Activated T-helper 1 cell treated with anti-CD3 and anti-CD28 coated beads, Interleukin-12 subunit alpha, Interleukin-12 subunit beta, Interleukin-2, Interleukin-4 antibody, amounts not matched to agents 30 ng/mL and 10 ng/mL and 1 ng/mL, durations not matched to agents 14 hours and 24 hours and 36 hours (primary cell): ENCODE results near the gene AFTPH. TPM values are rescaled to one million over a fixed set of nuclear protein-coding genes. Genes with fewer than 3 reads are reported as not detected.

Source experiments
- DNase-seq: peaks from one replicate; pipeline ENCODE4 v3.0.0; 2021; ENCODE audit warnings: low spot score
- H3K27ac Mint-ChIP-seq: one replicate; pipeline ENCODE4 v1.8.0; 2021; ENCODE audit warnings: mild to moderate bottlenecking, mixed read lengths
- H3K27me3 Mint-ChIP-seq: one replicate; pipeline ENCODE4 v1.8.0; 2022; ENCODE audit warnings: mild to moderate bottlenecking, moderate library complexity, mixed read lengths; ENCODE audit not compliant: insufficient read depth
- H3K36me3 Mint-ChIP-seq: one replicate; pipeline ENCODE4 v1.8.0; 2021; ENCODE audit warnings: low read depth, mixed read lengths
- H3K4me1 Mint-ChIP-seq: one replicate; pipeline ENCODE4 v1.8.0; 2021; ENCODE audit warnings: low read depth, mixed read lengths
- H3K4me3 Mint-ChIP-seq: one replicate; pipeline ENCODE4 v1.8.0; 2021; ENCODE audit warnings: mild to moderate bottlenecking, moderate library complexity, mixed read lengths
- H3K9me3 Mint-ChIP-seq: one replicate; pipeline ENCODE4 v1.8.0; 2021; ENCODE audit warnings: mixed read lengths
- intact Hi-C: fragments of 100-400 bp; cut with micrococcal nuclease; formaldehyde crosslinking; loops from one replicate; pipeline ENCODE4 v1.15.1; 2024
- total RNA-seq: library from RNA; stranded (reverse); gene quantifications from 2 replicates; pipeline ENCODE4 v1.2.3, GENCODE V29; 2022

Gene AFTPH
- total RNA-seq, 1 donor from 2014 or later: 42.4 TPM

DNA sequence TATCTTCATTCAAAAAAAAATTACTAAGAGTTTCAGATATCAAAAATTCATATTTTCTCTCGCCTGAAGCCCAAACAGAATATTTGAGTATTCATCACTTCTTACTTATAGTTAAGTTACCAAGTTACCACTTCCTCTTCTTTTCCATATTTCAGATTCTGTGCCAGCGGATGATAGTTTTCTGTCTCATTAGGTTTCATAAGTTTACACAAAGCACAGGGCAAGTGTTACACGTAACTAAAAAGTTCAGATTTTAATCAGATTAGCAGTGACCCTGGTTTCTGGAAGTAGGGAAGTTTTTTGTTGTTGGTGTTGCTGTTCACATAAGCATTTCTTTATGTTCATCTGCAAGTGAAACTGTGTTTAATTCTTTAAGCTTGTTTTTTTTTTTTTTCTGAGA lies 10.2 kb downstream of the AFTPH start:
- Mint-ChIP-seq H3K4me3 (peak overlapping the region; percentile 8), H3K27me3 (no peaks in the 10 kb centered on the region), H3K27ac (peak overlapping the region; percentile 57), H3K4me1 (peaks cover 56% of the 10 kb centered on the region), H3K9me3 (no peaks in the 10 kb centered on the region), H3K36me3 (peaks cover 14% of the 10 kb centered on the region)
- intact Hi-C loops: loop anchor here (1.0 kb wide), 1 partner anchor 9 kb away; no protein-coding TSS in a partner anchor
- DNase-seq: no peak

DNA sequence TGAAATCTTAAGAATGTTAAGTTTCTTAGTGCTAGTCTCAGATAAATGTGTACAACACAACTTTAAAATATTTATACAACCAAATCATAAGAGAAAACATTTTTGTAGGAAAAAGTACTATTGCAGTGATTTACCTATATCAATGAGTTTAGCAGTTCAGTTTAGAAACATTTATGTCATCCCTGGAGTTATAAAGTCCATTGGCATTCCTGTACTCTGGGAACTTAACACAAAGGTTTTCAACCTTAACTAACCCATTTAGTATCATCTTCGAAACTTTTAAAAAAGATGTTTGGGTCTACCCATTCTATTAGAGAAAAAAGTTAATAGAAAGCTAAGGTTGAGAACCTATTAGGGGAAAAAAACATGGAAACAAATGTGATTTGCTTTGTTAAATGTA lies 10.9 kb downstream of the AFTPH start:
- Mint-ChIP-seq H3K9me3 (no peaks in the 10 kb centered on the region), H3K4me1 (peaks cover 63% of the 10 kb centered on the region), H3K36me3 (peaks cover 17% of the 10 kb centered on the region), H3K27me3 (no peaks in the 10 kb centered on the region), H3K27ac (no peak overlapping the region), H3K4me3 (no peak overlapping the region)
- DNase-seq: no peak
- intact Hi-C loops: loop anchor here (5.0 kb wide), 2 partner anchors 323 to 693 kb away; partner anchors contain the start of gene UGP2

DNA sequence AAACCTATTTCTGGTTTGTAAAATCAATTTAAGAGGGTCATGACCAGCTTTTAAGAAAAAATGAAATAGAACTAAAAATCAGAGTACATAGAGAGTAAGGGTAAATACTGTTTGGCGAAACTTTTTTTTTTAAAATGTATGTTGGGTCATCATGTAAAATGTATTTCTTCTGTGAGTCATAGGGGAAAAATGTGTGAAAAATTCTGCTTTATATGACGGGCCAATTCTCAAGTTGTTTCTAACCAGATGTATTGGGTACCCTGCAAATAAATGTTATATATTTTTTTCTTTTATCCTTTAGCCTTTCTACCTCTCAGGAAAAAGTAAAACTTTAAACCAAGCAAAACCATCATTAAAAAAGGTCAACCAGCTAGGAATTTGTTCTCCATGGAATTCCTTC lies 13.9 kb downstream of the AFTPH start:
- Mint-ChIP-seq H3K36me3 (peaks cover 18% of the 10 kb centered on the region), H3K4me3 (no peak overlapping the region), H3K27me3 (no peaks in the 10 kb centered on the region), H3K4me1 (peaks cover 71% of the 10 kb centered on the region), H3K27ac (no peak overlapping the region), H3K9me3 (no peaks in the 10 kb centered on the region)
- DNase-seq: no peak
- intact Hi-C loops: loop anchor here (2.0 to 5.0 kb wide), 3 partner anchors 13 to 696 kb away; partner anchors contain the start of genes AFTPH and UGP2

DNA sequence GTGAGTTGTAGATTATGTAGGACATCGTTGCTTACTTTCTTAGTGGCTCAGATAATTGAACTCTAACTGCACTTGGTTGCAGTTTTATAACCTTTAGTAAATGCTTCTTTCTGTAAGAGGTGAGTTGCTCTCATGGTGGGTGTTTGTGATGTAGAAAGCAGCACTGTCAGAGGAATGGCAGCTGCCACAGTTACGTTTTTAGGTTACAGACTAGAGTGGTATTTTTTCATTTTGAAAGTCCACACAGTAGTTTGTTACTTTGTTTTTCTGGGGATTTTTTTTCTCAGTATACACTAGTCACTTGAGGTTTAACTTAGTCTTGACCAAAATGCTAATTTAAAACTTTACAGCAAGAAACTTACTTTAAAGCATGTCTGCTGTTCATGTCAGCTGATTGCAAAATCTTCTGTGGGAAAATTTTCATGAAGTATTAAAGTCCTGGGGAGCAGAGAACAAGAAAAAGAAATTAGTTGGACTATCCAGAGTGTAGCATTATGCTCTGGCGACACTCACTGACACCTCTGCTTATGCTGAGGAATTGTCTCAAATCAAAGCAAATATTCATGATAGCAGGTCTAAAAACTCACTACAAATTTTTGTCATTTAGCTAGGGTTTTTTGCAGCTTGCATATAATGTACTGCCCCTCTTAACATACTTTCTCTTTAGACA lies 14.8 kb downstream of the AFTPH start:
- H3K36me3 Mint-ChIP-seq: peaks cover 18% of the 10 kb centered on the region
- H3K27ac Mint-ChIP-seq: peak overlapping the region; percentile 71
- no peak for DNase-seq
- H3K27me3 Mint-ChIP-seq: no peaks in the 10 kb centered on the region
- H3K4me3 Mint-ChIP-seq: peak overlapping the region; percentile 45
- H3K4me1 Mint-ChIP-seq: peaks cover 74% of the 10 kb centered on the region
- intact Hi-C loops: loop anchor here (2.0 to 5.0 kb wide), 3 partner anchors 14 to 697 kb away; partner anchors contain the start of genes AFTPH and UGP2
- no peaks in the 10 kb centered on the region for H3K9me3 Mint-ChIP-seq

DNA sequence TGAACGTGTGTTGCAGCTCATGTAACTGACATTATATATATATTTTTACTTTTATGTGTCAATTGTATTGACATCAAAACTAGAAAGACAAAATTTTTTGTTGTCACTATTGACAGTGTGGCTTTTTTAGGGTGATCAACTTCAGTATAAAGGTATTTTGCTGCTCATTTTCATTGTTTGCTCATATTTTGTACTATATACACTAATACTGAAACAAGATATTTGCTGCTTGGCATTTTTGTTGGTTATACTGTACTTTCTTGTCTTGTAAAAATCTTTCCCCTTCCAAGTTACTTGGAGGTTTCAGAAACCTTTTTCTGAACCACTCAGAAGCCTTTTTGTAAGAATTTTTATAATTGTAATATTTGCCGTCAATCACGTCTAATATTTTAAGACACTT lies 16.5 kb downstream of the AFTPH start:
- Mint-ChIP-seq H3K9me3 (no peaks in the 10 kb centered on the region), H3K27ac (no peak overlapping the region), H3K36me3 (peaks cover 15% of the 10 kb centered on the region), H3K4me3 (no peak overlapping the region), H3K27me3 (no peaks in the 10 kb centered on the region), H3K4me1 (peaks cover 57% of the 10 kb centered on the region)
- no peak for DNase-seq
- intact Hi-C loops: loop anchor here (2.0 kb wide), 1 partner anchor 14 kb away; no protein-coding TSS in a partner anchor

DNA sequence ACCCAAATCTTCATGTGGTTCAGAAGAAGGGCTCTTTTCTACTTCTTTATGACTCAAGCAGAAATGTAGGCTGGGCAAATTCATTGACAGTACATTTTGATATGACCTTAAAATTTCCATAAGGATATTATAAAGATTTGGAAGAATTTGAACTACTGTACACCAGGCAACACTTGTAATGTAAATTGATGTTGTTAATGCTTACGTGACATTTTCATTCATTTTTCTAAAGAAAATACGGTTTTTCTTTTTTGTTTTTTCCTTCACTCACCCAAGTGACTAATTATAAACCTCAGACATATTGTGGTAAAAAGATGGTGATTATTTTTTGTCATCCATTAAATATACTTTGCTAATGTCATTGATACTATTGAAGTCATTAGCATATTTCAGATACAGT lies 17.4 kb downstream of the AFTPH start:
- H3K27me3 Mint-ChIP-seq: no peaks in the 10 kb centered on the region
- no peak overlapping the region for H3K27ac Mint-ChIP-seq
- peaks cover 52% of the 10 kb centered on the region for H3K4me1 Mint-ChIP-seq
- peaks cover 13% of the 10 kb centered on the region for H3K36me3 Mint-ChIP-seq
- H3K4me3 Mint-ChIP-seq: no peak overlapping the region
- intact Hi-C loops: loop anchor here (2.0 kb wide), 1 partner anchor 13 kb away; no protein-coding TSS in a partner anchor
- H3K9me3 Mint-ChIP-seq: no peaks in the 10 kb centered on the region
- no peak for DNase-seq

DNA sequence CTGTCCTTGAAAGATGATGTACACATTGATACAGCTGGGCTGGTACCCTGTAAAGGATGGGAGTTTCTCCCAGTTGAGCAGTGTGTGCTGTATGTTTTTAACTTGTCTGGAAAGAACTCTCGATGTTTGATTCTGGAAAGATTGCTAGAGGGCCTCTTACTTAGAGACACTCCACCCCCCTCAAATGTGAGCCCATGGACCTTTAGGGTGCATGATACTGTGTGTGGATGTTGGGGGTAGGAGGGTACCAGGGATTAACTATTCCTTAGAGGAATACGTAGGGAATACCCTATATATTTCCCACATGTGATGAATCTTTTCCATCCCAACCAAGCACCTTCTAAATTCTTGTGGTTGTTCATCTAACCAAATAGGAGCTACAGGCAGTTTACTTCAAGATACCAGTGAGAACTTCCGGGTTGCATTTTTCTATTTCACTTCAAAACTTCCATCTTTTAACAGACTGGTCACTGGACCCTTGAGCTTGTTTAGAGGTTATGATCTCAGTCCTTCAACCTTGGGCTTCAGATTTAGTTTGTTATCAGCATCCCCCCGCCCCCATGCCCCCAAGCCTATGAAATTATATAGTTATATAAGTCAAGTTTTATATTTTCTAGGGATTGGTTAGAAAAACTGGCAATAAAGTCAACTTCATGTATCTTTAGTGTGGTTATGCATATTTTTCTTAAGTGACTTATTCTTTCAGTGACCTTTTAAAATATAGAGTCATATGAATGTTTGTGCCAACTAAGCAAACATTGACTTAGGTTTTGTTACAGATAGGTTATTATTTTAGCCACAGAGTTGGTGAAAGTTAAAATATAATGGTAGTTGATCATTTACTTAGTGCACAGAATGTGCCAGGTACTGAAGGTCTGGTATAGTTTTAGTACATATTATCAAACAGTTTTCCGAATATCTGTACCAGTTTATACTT lies 18.2 kb downstream of the AFTPH start:
- H3K9me3 Mint-ChIP-seq: no peaks in the 10 kb centered on the region
- no peaks in the 10 kb centered on the region for H3K27me3 Mint-ChIP-seq
- intact Hi-C loops: no loop called here
- peaks cover 11% of the 10 kb centered on the region for H3K36me3 Mint-ChIP-seq
- H3K4me3 Mint-ChIP-seq: no peak overlapping the region
- H3K4me1 Mint-ChIP-seq: peaks cover 48% of the 10 kb centered on the region
- no peak for DNase-seq
- H3K27ac Mint-ChIP-seq: no peak overlapping the region

DNA sequence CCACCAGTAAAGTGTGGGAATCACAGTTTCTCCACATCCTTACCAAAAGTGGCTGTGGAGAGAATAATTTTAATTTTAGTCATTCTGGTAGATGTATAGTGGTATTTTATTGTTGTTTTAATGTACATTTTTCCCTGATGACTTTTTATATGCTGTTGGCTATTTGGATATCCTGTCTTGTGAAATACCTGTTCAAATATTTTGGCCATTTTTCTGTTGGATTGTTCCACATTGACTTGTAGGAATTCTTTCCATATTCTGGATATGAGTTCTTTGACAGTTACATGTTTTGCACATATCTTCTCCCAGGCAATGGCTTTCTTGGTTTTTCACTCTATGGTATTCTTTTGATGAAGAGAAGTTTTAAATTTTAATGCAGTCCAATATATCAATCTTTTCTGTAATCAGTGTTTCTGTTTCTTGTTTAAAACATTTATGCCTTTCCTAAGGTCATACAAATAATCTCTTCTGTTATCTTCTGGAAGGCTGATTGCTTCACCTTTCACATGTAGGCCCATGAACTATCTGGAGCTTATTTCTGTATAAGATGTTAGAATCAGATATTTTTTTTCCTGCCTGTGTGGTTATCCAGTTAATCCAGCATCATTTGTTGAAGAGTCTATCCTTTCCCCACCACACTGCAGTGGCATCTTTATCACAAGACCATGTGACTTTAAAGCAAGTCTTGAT lies 19.0 kb downstream of the AFTPH start:
- H3K36me3 Mint-ChIP-seq: peaks cover 11% of the 10 kb centered on the region
- intact Hi-C loops: no loop called here
- H3K4me3 Mint-ChIP-seq: no peak overlapping the region
- no peaks in the 10 kb centered on the region for H3K27me3 Mint-ChIP-seq
- H3K4me1 Mint-ChIP-seq: peaks cover 48% of the 10 kb centered on the region
- no peak overlapping the region for H3K27ac Mint-ChIP-seq
- no peaks in the 10 kb centered on the region for H3K9me3 Mint-ChIP-seq
- DNase-seq: no peak

DNA sequence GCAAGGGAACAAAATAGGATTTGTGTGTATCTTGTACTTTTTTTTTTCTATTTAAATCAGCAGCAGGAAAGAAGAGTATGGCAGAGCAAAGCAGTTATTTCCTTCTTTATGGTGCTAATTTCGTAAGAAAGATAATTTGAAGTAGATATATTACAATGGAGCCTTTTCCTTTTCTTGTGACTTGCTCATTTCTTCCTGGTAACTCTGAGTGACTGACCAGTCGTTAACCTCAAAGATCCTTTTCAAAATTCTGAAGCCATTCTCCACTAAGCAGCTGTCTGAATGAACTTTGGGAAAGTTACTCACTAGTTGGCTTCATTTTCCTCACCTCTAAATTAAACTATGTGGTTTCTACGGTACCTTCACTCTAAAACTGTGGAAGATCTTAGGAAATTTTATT lies 24.6 kb downstream of the AFTPH start:
- no peak overlapping the region for H3K27ac Mint-ChIP-seq
- H3K36me3 Mint-ChIP-seq: peaks cover 24% of the 10 kb centered on the region
- no peak overlapping the region for H3K4me3 Mint-ChIP-seq
- peaks cover 5% of the 10 kb centered on the region for H3K9me3 Mint-ChIP-seq
- intact Hi-C loops: no loop called here
- no peak for DNase-seq
- peaks cover 18% of the 10 kb centered on the region for H3K4me1 Mint-ChIP-seq
- no peaks in the 10 kb centered on the region for H3K27me3 Mint-ChIP-seq

DNA sequence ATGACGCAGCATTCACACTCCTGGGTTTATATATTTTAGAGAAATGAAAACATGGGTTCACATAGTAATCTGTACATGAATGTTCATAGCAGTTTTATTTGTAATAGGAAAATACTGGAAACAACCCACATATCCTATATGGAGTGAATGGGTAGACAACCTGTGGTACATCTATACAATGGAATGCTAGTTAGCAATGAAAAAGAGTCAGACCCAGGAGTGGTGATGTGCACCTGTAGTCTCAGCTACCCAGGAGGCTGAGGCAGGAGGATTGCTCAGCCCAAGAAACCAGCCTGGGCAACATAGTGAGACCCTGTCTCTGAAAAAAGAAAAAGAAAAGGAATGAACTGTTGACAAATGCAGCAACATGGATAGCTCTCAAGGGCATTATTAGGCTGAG lies 25.9 kb downstream of the AFTPH start:
- no peak for DNase-seq
- Mint-ChIP-seq H3K36me3 (peaks cover 27% of the 10 kb centered on the region), H3K27ac (no peak overlapping the region), H3K27me3 (no peaks in the 10 kb centered on the region), H3K4me1 (peaks cover 16% of the 10 kb centered on the region), H3K9me3 (peaks cover 5% of the 10 kb centered on the region), H3K4me3 (no peak overlapping the region)
- intact Hi-C loops: no loop called here

DNA sequence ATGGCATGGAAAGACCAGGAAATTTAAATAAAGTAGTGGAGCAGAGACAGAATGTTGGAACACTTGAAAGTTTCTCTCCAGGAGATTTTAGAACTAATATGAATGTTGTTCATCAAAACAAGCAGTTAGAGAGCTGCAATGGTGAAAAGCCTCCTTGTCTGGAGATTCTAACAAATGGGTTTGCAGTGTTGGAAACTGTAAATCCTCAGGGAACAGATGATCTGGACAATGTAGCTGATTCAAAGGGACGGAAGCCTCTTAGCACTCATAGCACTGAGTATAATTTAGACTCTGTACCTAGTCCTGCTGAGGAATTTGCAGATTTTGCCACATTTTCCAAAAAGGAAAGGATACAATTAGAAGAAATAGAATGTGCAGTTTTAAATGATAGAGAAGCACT lies 27.7 kb downstream of the AFTPH start:
- Mint-ChIP-seq H3K27me3 (no peaks in the 10 kb centered on the region), H3K4me1 (peaks cover 22% of the 10 kb centered on the region), H3K36me3 (peaks cover 34% of the 10 kb centered on the region), H3K27ac (no peak overlapping the region), H3K9me3 (peaks cover 5% of the 10 kb centered on the region), H3K4me3 (no peak overlapping the region)
- DNase-seq: no peak
- intact Hi-C loops: no loop called here

DNA sequence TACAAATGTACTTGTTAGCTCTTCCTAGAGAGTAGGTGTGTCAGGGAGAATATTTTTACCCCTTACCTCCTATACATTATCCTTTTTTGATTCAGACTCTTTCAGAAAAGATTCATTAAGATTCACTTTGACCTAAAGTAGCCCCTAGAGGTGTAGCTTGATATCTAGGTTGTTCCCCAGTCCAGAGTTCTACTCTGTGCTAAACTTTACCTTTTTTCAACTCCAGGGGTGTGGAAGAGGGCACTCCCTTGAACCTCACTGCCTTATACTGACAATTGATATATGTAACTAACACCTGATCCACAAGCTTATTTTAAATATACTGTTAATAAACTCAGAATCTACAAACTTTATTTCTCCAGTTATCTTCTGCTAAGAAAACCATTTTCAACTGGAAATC lies 30.0 kb downstream of the AFTPH start:
- DNase-seq: no peak
- H3K4me1 Mint-ChIP-seq: peaks cover 14% of the 10 kb centered on the region
- H3K36me3 Mint-ChIP-seq: peaks cover 38% of the 10 kb centered on the region
- H3K4me3 Mint-ChIP-seq: no peak overlapping the region
- H3K27ac Mint-ChIP-seq: no peak overlapping the region
- peaks cover 5% of the 10 kb centered on the region for H3K9me3 Mint-ChIP-seq
- intact Hi-C loops: loop anchor here (2.0 kb wide), 1 partner anchor 13 kb away; no protein-coding TSS in a partner anchor
- H3K27me3 Mint-ChIP-seq: no peaks in the 10 kb centered on the region
